IPS-18c (cell line): ENCODE data around the gene RAET1L.
"Not testable (repeated sequence)": the region's sequence is repeated elsewhere in the genome, so short reads cannot be mapped to it uniquely, and the experiment has no call there.

Experiments used
- H3K4me3 ChIP-seq: 2 replicates; pipeline ENCODE4 v1.7.0; 2013; ENCODE audit warnings: low read depth, mild to moderate bottlenecking, low read length, moderate library complexity; ENCODE audit not compliant: insufficient read depth
- H3K9me3 ChIP-seq: one replicate; pipeline ENCODE4 v1.6.1; 2013; ENCODE audit warnings: mild to moderate bottlenecking, low read length, moderate library complexity; ENCODE audit not compliant: control insufficient read depth, insufficient read depth

The RAET1L gene

GRCh38 chr6:150025201-150025917 is at the start of gene RAET1L:
Gene RAET1L (minus strand): TSS chr6:150025532. CDS start chr6:150025471, 61 bp downstream.
- peak within 1 kb of the TSS; percentile 25 for H3K4me3 ChIP-seq
- H3K9me3 ChIP-seq, result no peaks in the 10 kb centered on the region

- Histone ChIP-seq H3K9me3 (no peaks in the 10 kb centered on the region), H3K4me3 (no peak overlapping the region)
These were observed 49.7 kb upstream of the RAET1L start for GRCh38 chr6:150075034-150075421.

GRCh38 chr6:150074396-150075033 is 49.2 kb upstream of the RAET1L start:
- not testable (repeated sequence) for H3K4me3 ChIP-seq, H3K9me3 ChIP-seq

GRCh38 chr6:150072201-150072600 is 46.9 kb upstream of the RAET1L start:
- Histone ChIP-seq H3K4me3 (no peak overlapping the region), H3K9me3 (no peaks in the 10 kb centered on the region)

- H3K9me3 ChIP-seq, result no peaks in the 10 kb centered on the region
- H3K4me3 ChIP-seq, result no peak overlapping the region
These were observed 45.0 kb upstream of the RAET1L start for GRCh38 chr6:150070236-150070818.

- no peaks in the 10 kb centered on the region for H3K9me3 ChIP-seq
- peak overlapping the region; percentile 74; the same call in 1 of the 2 replicates for H3K4me3 ChIP-seq
These were observed 44.4 kb upstream of the RAET1L start for GRCh38 chr6:150069706-150070105.

GRCh38 chr6:150068720-150069648 is 43.7 kb upstream of the RAET1L start, which contains the start of gene ULBP3:
Gene ULBP3 (minus strand): TSS chr6:150069121. CDS start chr6:150069066, 55 bp downstream.
- no peaks in the 10 kb centered on the region for H3K9me3 ChIP-seq
- peak within 1 kb of the TSS; percentile 74 for H3K4me3 ChIP-seq

GRCh38 chr6:150068151-150068550 is 42.8 kb upstream of the RAET1L start:
- peak overlapping the region; percentile 74 for H3K4me3 ChIP-seq
- no peaks in the 10 kb centered on the region for H3K9me3 ChIP-seq

GRCh38 chr6:150065083-150065482 is 39.8 kb upstream of the RAET1L start:
- Histone ChIP-seq H3K4me3 (no peak overlapping the region), H3K9me3 (no peaks in the 10 kb centered on the region)

- Histone ChIP-seq H3K9me3 (no peaks in the 10 kb centered on the region), H3K4me3 (no peak overlapping the region)
These were observed 38.3 kb upstream of the RAET1L start for GRCh38 chr6:150063640-150064039.

GRCh38 chr6:150059973-150060372 is 34.6 kb upstream of the RAET1L start:
- H3K4me3 ChIP-seq, H3K9me3 ChIP-seq: not testable (repeated sequence)

- Histone ChIP-seq H3K9me3 (no peaks in the 10 kb centered on the region), H3K4me3 (no peak overlapping the region)
These were observed 33.7 kb upstream of the RAET1L start for GRCh38 chr6:150058986-150059385.

GRCh38 chr6:150058231-150058792 is 33.0 kb upstream of the RAET1L start:
- Histone ChIP-seq H3K9me3 (no peaks in the 10 kb centered on the region), H3K4me3 (no peak overlapping the region)

- H3K4me3 ChIP-seq, result no peak overlapping the region
These were observed 32.2 kb upstream of the RAET1L start for GRCh38 chr6:150057501-150057951.

GRCh38 chr6:150056916-150057315 is 31.6 kb upstream of the RAET1L start:
- Histone ChIP-seq H3K9me3 (no peaks in the 10 kb centered on the region), H3K4me3 (no peak overlapping the region)

More at GRCh38 chr6:150057501-150057951, 32.2 kb upstream of the RAET1L start:
- H3K9me3 ChIP-seq, result no peaks in the 10 kb centered on the region

GRCh38 chr6:150056156-150056555 is 30.8 kb upstream of the RAET1L start:
- Histone ChIP-seq H3K9me3 (no peaks in the 10 kb centered on the region), H3K4me3 (no peak overlapping the region)

GRCh38 chr6:150055131-150055530 is 29.8 kb upstream of the RAET1L start:
- H3K9me3 ChIP-seq, result no peaks in the 10 kb centered on the region
- no peak overlapping the region for H3K4me3 ChIP-seq
